Ramos (cell line): ENCODE data around the gene PISD.

Source experiments
- in situ Hi-C: fragments of 300-500 bp; cut with MboI; formaldehyde crosslinking; loops from one replicate; pipeline ENCODE4 v1.14.3; 2022; ENCODE audit warnings: low sequenced_read_pairs; ENCODE audit not compliant: unreplicated experiment

Gene PISD

DNA sequence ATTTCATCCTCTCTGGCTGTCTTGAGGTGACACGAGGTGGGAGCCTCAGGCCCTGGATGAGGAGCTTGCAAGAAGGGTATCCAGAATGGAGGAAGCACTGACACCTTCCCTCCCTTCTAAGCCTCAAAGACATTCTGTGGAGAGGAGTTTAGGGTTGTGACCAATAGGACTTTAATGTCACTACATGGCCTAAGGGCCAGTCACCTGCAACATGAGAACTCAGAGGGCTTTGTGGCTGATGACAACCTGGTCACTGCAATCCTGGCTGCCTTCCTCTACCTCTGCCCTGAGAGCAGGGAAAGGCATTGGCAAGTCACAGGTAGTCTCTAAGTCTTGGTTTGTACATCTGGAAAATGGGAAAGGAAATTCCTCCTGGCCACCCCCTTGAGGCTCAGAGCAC is 33.7 kb downstream of the PISD start:
- in situ Hi-C loops: no loop called here

DNA sequence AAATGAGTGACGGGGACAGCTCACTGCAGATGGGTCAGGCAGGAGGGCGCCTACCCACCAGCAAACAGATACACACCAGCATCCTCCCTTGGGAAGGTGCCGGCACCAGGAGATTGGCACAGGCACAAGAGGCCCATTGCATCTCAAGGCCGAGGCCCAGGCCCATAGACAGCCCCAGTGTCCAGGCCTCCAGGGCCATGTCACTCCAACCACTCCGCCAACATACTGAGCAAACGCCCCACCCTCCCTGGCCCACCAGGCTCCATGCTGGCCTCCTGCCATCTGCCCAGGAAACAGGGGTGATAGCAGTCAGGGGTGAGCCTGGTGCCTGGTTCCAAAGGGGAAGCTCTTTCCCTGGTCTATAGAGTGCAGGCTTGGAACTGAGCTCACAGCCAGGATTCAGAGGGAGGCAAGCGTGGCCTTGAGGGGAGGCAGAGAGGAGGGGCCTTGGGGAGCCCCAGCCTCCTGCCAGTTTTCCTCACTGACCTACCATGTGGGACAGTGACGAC is 34.7 kb downstream of the PISD start:
- in situ Hi-C loops: no loop called here

- in situ Hi-C loops: no loop called here
These were observed 35.4 kb downstream of the PISD start for GRCh38 chr22:31626427-31627150.

- in situ Hi-C loops: no loop called here
These were observed 36.2 kb downstream of the PISD start for GRCh38 chr22:31625661-31626426.

- in situ Hi-C loops: no loop called here
These were observed 36.8 kb downstream of the PISD start for GRCh38 chr22:31625257-31625640.

GRCh38 chr22:31623592-31624304 is 38.3 kb downstream of the PISD start:
- in situ Hi-C loops: no loop called here

- in situ Hi-C loops: no loop called here
These were observed 39.0 kb downstream of the PISD start for GRCh38 chr22:31622980-31623379.

- in situ Hi-C loops: no loop called here
These were observed 40.4 kb downstream of the PISD start for GRCh38 chr22:31621507-31622124.

DNA sequence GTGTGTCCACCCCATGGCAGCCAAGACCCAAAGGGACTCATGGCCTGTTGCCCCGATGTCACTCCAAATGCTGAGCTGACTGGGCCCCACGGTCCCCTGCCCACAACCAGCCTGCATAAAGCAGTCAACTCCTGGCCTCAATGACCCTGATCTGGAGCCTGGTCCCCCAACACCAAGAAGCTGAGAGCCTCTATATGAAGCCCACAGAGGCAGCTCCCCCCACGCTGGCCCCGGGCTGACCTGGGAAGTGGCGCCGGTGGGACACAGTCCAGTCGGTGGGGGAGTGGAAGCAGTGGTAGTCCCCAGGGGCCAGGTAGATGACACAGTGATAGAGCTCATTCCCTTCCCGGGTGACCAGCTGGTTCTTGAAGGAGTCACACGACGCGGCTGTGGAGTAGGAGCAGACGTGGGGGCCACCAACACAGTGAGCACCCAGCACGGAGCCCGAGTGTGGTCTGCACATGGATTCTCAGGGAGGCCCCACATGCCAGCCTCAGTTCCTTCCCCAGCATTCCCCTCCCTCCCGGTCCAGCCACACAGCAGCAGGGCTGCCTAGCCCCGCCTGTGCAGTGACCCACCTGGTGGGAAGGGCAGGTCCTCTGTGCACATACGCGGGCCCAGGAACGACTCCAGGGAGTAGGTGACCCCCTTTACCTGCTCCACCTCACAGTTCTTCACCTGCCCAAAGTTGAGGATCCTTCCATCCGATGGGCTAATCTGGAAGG is 41.1 kb downstream of the PISD start:
- in situ Hi-C loops: no loop called here

DNA sequence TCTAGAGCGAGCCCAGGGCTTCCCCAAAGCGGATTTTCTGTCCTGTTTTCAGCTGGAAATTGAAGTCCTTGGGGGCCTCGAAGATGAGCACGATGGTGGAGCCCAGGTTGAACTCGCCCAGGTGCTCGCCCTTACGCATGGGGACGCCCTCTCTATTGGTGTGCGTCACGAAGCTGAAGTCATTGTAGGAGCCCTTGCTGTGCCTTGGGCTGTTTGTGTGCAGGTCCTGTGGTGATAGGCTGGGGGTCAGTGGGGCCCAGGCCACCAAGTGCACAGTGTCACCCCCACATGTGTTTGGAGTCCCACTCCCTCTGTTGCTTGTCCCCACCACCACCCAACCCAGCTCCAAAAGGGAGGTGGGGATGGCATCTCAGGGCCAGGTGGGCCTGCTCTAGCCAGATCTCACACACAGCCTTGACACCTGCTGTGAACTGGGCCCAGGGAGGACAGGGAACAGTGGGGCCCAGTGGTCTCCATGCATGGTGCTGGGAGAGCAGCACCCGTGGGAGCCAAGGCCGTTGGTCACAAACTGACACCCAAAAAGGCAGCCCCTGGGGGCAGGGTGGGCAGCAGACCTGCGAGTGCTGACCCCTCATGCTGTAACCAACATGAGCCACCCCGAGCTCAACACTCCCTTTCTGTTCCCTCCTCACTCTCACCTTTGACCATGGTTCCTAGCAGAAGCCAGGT is 42.3 kb downstream of the PISD start:
- in situ Hi-C loops: no loop called here

DNA sequence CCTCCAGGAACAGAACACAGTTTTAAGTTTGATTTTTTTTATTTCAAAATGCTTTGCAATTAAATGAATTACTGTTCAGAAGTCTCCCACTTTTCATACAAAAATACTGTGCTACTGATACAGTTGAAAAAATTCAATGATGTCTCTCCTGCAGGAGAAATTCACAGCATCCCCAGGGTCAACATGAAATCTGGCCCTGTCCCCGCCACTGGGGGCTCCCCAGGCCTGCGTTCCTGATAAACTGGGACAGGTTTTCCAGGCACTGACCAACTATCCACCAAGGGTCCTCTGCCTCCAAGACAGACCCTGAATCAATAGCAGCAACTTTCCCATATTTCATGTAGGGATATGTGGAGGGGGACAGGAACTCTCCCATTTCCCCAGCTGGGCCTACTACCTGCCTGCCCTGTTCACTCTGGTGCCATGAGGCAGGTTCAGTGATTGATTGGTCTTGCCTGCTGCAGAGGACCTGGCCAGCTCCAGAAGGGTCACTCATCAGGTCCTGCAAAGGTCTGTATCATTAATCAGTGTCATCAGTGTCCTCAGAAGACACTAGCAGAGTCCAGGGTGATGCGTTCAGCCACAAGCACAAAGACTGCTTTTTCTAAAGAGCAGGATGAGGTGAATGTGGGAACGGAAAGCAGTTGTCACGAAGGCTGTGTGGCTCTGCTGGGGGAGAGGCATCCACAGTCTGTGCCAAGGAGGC is 43.4 kb downstream of the PISD start:
- in situ Hi-C loops: no loop called here

DNA sequence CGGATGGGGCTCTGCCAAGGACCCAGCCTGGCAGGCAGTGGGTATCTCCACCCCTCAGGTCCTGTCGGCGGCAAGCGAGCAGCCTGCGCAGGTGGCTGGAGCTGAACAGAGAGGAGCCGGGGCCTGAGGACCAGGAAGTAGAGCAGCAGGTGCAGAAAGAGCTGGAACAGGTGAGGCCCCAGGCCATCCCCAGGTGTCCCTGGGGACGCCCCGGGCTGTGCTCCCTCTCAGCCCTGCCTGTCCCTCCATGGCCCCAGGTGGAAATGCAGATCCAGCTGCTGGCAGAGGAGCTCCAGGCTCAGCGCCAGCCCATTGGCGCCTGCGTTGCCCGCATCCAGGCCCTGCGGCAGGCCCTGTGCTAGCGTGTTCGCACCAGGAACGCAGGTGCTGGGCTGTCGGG is 44.0 kb downstream of the PISD start:
- in situ Hi-C loops: no loop called here

- in situ Hi-C loops: no loop called here
These were observed 45.6 kb downstream of the PISD start for GRCh38 chr22:31616315-31616980.

DNA sequence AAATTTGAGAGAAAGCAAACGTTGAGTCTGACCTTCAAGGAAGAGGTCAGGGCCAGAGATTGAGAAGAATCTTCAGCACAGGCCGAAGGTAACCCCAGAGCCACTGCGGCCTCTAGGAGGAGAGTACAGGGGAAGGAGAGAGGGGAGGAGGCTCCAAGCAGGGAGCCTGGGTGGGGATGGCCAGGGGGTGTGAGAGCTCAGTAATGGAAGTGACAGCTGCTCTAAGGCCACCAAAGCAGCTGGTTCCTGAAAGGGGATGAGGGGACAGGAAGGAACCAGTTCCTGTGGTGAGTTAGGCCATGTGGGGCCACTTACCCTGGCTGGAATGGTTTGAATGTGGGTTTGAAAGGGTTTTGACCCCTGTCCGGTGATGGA is 46.1 kb downstream of the PISD start:
- in situ Hi-C loops: no loop called here

GRCh38 chr22:31615491-31615860 is 46.5 kb downstream of the PISD start:
- in situ Hi-C loops: no loop called here

GRCh38 chr22:31614781-31615490 is 47.1 kb downstream of the PISD start:
- in situ Hi-C loops: no loop called here

DNA sequence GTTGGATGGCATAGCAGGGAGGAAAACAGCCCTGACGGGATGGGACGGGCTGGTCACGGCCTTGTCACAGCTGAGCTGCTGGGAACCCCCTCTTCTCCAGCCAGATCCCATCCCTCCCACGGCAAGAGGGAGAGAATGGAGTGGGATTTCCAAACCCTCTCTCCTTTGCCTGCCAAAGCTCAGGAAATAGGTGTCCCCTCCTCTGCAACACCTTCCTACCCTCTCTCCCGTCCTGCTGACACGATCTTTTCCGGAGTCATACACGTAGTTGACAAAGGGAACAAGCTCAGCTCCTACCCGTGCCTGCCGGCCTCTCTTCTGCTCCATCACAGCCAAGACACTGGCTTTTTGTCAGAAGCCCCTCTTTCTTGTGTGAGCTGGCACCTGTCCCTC is 48.1 kb downstream of the PISD start:
- in situ Hi-C loops: no loop called here
